Measurements from ENCODE around the gene NTNG2.
A peak's percentile ranks its signal among the peaks of the same experiment; 100 is the strongest.

NTNG2 gene

DNA sequence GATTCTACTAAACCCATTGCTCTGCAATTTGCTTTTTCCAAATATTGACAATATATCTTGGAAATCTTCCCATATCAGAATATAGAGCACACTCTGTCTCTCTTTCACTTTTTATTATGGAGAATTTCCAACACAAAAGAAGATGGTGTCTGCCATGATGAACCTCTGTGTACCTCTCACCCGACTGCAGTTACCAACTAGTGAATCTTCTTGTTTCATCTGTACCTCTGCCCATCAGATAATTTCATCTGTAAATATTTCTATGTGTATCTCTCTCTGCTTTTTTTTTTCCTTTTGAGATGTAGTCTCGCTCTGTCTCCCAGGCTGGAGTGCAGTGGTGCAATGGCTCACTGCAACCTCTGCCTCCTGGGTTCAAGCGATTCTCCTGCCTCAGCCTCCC, 62.8 kb downstream of the NTNG2 start:
- Histone ChIP-seq H3K27me3 (no peaks in the 10 kb centered on the region), H3K9ac (no peak overlapping the region), H3K4me3 (no peak overlapping the region), H3K9me3 (no peaks in the 10 kb centered on the region), H3K36me3 (peaks cover 9% of the 10 kb centered on the region; the same call in 1 of the 2 replicates), H3K4me1 (peaks cover 52% of the 10 kb centered on the region), H3K27ac (no peak overlapping the region), H3K4me2 (no peak overlapping the region), H4K20me1 (0 out of 2 replicates have a peak, but pooled peaks cover 8% of the 10 kb centered on the region)
- TF ChIP-seq Cebpa-rat (IDR thresholded peaks at IDR 0.05): no peak

DNA sequence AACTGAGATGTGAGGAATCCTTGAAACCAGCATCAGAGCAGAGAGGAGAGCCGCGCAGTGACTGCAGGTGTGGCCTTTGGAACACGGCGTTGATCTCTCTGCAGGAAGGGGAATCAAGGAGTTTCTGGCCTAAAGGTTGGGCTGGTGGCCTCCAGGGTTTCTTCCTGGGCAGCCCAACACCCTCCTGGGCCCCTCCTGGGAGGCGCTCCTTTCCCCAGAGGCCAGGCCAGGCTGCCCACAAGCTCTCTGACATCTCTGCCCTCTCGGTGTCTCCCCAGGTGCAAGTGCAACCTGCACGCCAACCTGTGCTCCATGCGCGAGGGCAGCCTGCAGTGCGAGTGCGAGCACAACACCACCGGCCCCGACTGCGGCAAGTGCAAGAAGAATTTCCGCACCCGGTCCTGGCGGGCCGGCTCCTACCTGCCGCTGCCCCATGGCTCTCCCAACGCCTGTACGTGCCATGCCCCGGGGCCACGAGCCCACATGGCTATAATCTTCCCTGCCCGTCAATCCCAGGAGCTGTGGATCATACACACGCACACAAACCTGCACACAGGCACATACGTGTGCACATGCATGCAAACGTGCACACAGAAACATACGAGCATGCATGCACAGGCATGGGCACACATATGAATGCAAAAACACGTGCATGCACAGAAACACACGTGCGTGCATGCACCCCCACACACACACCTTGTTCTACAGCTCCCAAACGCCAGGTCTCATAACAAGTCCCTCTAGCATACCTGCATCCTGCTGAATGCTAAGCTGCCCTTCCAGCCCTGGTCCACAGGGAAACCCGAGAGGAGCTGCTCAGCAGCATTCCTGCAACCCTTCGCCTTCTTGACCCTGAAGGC, 64.9 kb downstream of the NTNG2 start:
- H3K4me3 ChIP-seq: no peak overlapping the region
- no peaks in the 10 kb centered on the region for H3K27me3 ChIP-seq
- H3K27ac ChIP-seq: no peak overlapping the region
- peak overlapping the region; percentile 53 for H3K4me2 ChIP-seq
- no peaks in the 10 kb centered on the region for H3K9me3 ChIP-seq
- H3K36me3 ChIP-seq: peaks cover 9% of the 10 kb centered on the region; the same call in 1 of the 2 replicates
- no peak overlapping the region for H3K9ac ChIP-seq
- TF ChIP-seq Cebpa-rat (IDR thresholded peaks at IDR 0.05): no peak
- H3K4me1 ChIP-seq: peaks cover 52% of the 10 kb centered on the region
- H4K20me1 ChIP-seq: 0 out of 2 replicates have a peak, but pooled peaks cover 8% of the 10 kb centered on the region

DNA sequence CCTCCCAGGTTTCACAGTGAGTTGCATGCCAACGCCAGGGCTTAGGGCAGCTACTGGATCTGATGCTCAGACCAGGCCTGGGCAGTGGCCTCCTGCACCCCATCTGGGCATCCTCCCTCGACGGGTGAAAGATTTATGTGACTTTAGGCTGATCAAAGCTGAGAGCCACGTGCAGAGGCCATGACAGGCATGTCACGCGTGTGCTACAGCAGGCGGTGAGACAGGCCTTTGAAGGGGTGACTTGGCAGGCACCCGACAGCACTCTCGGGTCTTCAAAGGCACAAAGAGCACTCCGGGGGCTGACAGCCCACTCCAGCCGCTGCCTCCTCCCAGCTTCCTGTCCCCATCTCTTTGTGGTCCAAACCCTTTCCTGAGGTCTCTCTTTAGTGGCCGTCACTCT, 66.2 kb downstream of the NTNG2 start:
- Histone ChIP-seq H3K4me2 (peak overlapping the region; percentile 25), H3K9me3 (no peaks in the 10 kb centered on the region), H3K36me3 (peaks cover 9% of the 10 kb centered on the region; the same call in 1 of the 2 replicates), H3K27ac (no peak overlapping the region), H3K4me1 (peaks cover 57% of the 10 kb centered on the region), H3K27me3 (no peaks in the 10 kb centered on the region), H4K20me1 (peaks cover 8% of the 10 kb centered on the region; the same call in 1 of the 2 replicates), H3K9ac (no peak overlapping the region), H3K4me3 (no peak overlapping the region)
- TF ChIP-seq Cebpa-rat (IDR thresholded peaks at IDR 0.05): no peak

DNA sequence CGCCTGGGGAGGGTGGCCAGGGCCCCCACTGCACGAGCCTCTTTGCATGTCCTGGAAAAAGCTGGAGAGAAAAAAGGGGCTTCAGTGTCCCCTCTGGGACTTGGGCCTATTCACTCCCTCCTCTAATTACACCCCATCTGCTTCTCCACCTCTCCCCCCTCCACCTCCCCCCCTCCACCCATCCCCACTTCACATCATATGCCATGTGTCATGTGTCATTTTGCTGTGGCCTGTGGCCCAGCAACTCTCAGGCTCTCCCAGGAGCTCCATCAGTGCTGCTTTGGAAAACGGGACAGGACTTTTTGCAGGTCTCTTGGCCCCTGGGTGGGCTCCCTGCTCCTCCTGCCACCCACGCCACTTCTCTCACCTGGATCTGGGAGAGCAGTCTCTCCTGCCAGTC, 68.7 kb downstream of the NTNG2 start:
- H3K4me2 ChIP-seq: no peak overlapping the region
- no peak for TF ChIP-seq Cebpa-rat (IDR thresholded peaks at IDR 0.05)
- H3K27me3 ChIP-seq: no peaks in the 10 kb centered on the region
- H3K4me3 ChIP-seq: no peak overlapping the region
- H3K36me3 ChIP-seq: peaks cover 9% of the 10 kb centered on the region; the same call in 1 of the 2 replicates
- H3K4me1 ChIP-seq: peaks cover 42% of the 10 kb centered on the region
- no peak overlapping the region for H3K27ac ChIP-seq
- H3K9ac ChIP-seq: no peak overlapping the region
- H3K9me3 ChIP-seq: no peaks in the 10 kb centered on the region
- peaks cover 8% of the 10 kb centered on the region; the same call in 1 of the 2 replicates for H4K20me1 ChIP-seq

DNA sequence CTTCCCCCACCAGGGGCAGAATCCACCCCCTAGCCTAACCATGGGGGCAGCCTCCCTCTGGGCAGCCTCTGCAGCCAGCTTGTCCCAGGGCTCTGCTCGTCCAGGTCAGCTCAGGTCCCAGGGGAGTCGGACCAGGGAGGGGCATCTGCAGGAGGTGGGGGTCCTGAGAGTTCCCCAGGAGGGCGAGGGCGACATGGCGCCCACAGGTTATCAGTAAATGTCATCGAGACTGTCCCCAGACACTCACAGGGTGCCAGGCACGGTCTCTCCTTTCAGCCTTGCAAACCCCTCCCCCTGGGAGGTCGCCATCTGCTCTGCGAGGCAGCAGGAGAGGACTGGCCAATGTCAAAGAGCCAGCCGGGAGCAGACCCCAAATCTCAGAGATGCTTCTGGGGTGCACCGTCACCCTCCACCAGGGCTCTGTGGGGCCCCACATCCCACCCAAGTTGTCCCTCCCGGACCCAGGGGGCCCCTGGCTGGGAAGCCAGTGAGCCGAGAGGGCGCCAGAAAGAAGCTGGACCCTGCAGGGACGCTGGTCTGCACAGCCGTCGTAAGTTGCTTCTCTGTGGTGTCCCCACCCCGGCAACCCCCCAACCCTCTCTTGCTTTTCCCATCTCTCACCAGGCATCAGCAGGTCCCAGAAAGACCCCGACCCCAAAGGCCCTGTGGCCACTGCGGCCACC, 69.3 kb downstream of the NTNG2 start:
- H3K4me1 ChIP-seq: peaks cover 42% of the 10 kb centered on the region
- no peaks in the 10 kb centered on the region for H3K9me3 ChIP-seq
- no peak overlapping the region for H3K4me2 ChIP-seq
- no peak overlapping the region for H3K4me3 ChIP-seq
- H3K27ac ChIP-seq: no peak overlapping the region
- no peak overlapping the region for H3K9ac ChIP-seq
- TF ChIP-seq Cebpa-rat (IDR thresholded peaks at IDR 0.05): no peak
- H4K20me1 ChIP-seq: peaks cover 6% of the 10 kb centered on the region; the same call in 1 of the 2 replicates
- H3K27me3 ChIP-seq: no peaks in the 10 kb centered on the region
- peaks cover 9% of the 10 kb centered on the region; the same call in 1 of the 2 replicates for H3K36me3 ChIP-seq

DNA sequence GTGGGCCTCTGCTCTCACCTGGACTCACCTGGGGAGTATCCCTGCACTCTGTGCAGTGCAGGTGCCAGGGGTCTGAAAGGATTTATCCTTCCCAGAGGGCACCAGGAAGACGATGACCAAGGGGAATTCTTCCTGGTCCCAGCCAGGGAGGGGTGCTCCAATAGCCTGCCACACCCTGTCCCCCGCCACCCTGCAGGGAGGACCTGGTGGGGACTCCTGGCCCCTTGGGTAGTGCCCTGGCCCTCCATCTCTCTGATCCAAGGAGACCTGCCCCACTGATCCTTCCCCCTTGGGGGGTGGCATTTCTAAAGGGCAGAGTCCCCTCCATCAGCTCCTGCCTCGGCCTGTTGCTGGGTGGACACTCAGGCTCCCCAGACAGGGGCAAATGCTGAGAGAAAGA, 70.7 kb downstream of the NTNG2 start:
- Histone ChIP-seq H3K9ac (0 out of 2 replicates have a peak overlapping the region, but pooled peaks have one; percentile 15), H3K36me3 (peaks cover 1% of the 10 kb centered on the region; the same call in 1 of the 2 replicates), H3K4me3 (no peak overlapping the region), H3K4me2 (peak overlapping the region; percentile 51), H3K27ac (no peak overlapping the region; the same call in 1 of the 2 replicates), H3K27me3 (no peaks in the 10 kb centered on the region), H4K20me1 (no peaks in the 10 kb centered on the region; the same call in 1 of the 2 replicates), H3K9me3 (no peaks in the 10 kb centered on the region), H3K4me1 (peaks cover 47% of the 10 kb centered on the region)
- TF ChIP-seq Cebpa-rat (IDR thresholded peaks at IDR 0.05): no peak

DNA sequence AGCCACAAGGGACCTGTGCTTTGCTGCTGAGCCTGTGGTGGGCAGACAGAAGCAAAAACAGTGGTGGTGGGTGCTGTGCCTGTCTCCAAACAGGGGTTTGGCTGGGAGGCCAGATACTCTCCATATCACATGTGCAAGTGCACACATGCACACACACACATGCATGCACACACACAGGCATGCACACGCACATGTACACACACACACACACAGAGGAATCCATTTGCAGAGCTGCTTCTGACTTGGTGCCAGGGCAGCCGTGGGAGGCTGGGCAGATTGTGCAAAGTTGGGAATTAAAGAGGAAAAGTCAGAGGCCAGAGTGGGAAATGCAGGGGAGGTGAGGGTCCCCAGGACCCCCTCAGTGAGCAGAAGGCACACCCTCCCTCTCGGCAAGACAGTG, 71.3 kb downstream of the NTNG2 start:
- Histone ChIP-seq H3K36me3 (no peaks in the 10 kb centered on the region), H4K20me1 (no peaks in the 10 kb centered on the region; the same call in 1 of the 2 replicates), H3K4me2 (peak overlapping the region; percentile 51), H3K4me1 (peaks cover 46% of the 10 kb centered on the region), H3K9ac (no peak overlapping the region), H3K4me3 (no peak overlapping the region), H3K27ac (no peak overlapping the region), H3K9me3 (no peaks in the 10 kb centered on the region), H3K27me3 (no peaks in the 10 kb centered on the region)
- TF ChIP-seq Cebpa-rat (IDR thresholded peaks at IDR 0.05): no peak

DNA sequence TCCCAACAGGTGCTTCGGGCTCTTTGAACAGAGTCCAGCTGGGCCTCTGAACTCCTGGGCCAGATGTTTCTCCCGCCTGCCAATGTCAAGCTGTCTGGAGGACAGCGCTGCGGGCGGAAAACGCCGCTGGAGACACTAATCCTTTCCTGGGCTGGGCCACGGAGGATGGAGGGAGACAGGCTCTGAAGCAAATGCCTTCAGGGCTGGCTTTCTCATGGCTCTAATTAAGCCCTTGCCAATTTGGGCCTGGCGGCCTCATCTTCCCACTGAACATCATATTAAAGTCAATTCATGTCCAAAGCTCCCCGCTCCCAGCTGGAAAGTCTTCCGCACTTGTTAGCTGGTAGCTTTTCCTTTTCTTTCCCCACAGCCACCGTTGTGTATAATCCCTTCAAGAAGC, 72.7 kb downstream of the NTNG2 start:
- TF ChIP-seq Cebpa-rat (IDR thresholded peaks at IDR 0.05): no peak

DNA sequence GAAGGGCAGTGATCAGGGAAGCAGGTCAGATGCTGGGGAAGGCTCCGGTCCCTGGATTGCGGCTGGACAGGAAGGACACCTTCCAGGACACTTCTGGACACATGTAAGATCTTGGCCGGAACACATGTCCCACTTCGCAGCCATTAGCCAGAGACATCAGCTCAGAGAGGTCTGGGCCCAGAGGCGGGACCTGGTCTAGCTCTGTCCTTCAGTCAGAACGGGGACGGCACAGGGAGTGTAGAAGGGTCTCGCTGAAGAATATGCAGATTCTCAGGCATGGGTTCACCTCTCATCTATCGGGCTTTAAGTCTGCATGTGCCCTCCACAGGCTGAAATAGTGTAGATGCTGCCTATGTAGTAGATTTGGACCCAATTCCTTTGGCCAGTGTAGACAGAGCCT, 73.3 kb downstream of the NTNG2 start:
- H3K9ac ChIP-seq: no peak overlapping the region
- H3K4me2 ChIP-seq: no peak overlapping the region
- no peaks in the 10 kb centered on the region for H3K9me3 ChIP-seq
- H3K27me3 ChIP-seq: no peaks in the 10 kb centered on the region
- no peaks in the 10 kb centered on the region; the same call in 1 of the 2 replicates for H4K20me1 ChIP-seq
- H3K27ac ChIP-seq: no peak overlapping the region
- no peak for TF ChIP-seq Cebpa-rat (IDR thresholded peaks at IDR 0.05)
- peaks cover 59% of the 10 kb centered on the region for H3K4me1 ChIP-seq
- no peaks in the 10 kb centered on the region for H3K36me3 ChIP-seq
- no peak overlapping the region for H3K4me3 ChIP-seq

More for the DNA sequence above, 72.7 kb downstream of the NTNG2 start:
- H3K9me3 ChIP-seq: no peaks in the 10 kb centered on the region
- H3K27ac ChIP-seq: no peak overlapping the region
- H3K4me3 ChIP-seq: no peak overlapping the region
- no peak overlapping the region for H3K9ac ChIP-seq
- H3K4me1 ChIP-seq: peaks cover 53% of the 10 kb centered on the region
- no peaks in the 10 kb centered on the region; the same call in 1 of the 2 replicates for H4K20me1 ChIP-seq
- no peak overlapping the region for H3K4me2 ChIP-seq
- no peaks in the 10 kb centered on the region for H3K36me3 ChIP-seq
- no peaks in the 10 kb centered on the region for H3K27me3 ChIP-seq
